ENCODE data around the gene DTNBP1. TPM values are rescaled to one million over a fixed set of nuclear protein-coding genes. Genes with fewer than 3 reads are reported as not detected.

DTNBP1 gene
- total and polyA plus RNA-seq, 2 donors (not counting 3 experiments of a cell fraction or from before 2014, with no cell fraction given): 24.3 to 28.9 TPM

GRCh38 chr6:15476631-15477380 lies 186.0 kb downstream of the DTNBP1 start:
- TF ChIP-seq, protein P1, sequence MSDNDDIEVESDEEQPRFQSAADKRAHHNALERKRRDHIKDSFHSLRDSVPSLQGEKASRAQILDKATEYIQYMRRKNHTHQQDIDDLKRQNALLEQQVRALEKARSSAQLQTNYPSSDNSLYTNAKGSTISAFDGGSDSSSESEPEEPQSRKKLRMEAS (IDR thresholded peaks at IDR 0.05; ENCODE audit: insufficient read depth, insufficient read length): no peak
- TF ChIP-seq GATA2 (IDR thresholded peaks at IDR 0.05; ENCODE audit: insufficient read depth, insufficient read length, low read depth, low read length) (no peak), FOS (IDR thresholded peaks at IDR 0.05; ENCODE audit: borderline replicate concordance, insufficient read depth, low read length) (no peak), MYC (IDR thresholded peaks at IDR 0.05; ENCODE audit: low read depth, low read length) (no peak), EZH2 (IDR thresholded peaks at IDR 0.05; ENCODE audit: borderline replicate concordance, low read depth, low read length, severe bottlenecking) (no peak)
- ChIA-PET CTCF (interaction anchor here (0.7 to 3.6 kb wide), 4 partner anchors 10 to 224 kb away, joined by 3 to 16 read pairs (median 4); no protein-coding TSS in a partner anchor), POLR2A (no interaction called here)
- FAIRE-seq: no peak
- no TSS peak for BruUV-seq (replicated peaks)
- Histone ChIP-seq H3K9ac (replicated peaks; ENCODE audit: extremely low read depth, insufficient read depth, low read length) (no peak overlapping the region), H3K4me1 (ENCODE audit: control insufficient read depth, extremely low read depth, insufficient read depth, low read length) (peaks cover 11% of the 10 kb centered on the region), H3K36me3 (ENCODE audit: control insufficient read depth in 2 of 2, extremely low read depth in 1 of 2, insufficient read depth in 2 of 2, low read length in 2 of 2) (no peaks in the 10 kb centered on the region), H3K27ac (ENCODE audit: insufficient read depth, low read depth, low read length) (no peak overlapping the region), H3K4me2 (ENCODE audit: insufficient read depth, low read length) (no peak overlapping the region), H4K20me1 (replicated peaks; ENCODE audit: control insufficient read depth, extremely low read depth, insufficient read depth, low read length) (no peaks in the 10 kb centered on the region), H3K9me1 (replicated peaks; ENCODE audit: control insufficient read depth, extremely low read depth, insufficient read depth, low read length) (no peaks in the 10 kb centered on the region), H3K27me3 (ENCODE audit: control insufficient read depth in 2 of 2, insufficient read depth in 2 of 2, low read length in 2 of 2) (no peaks in the 10 kb centered on the region), H2AFZ (ENCODE audit: low read depth, low read length) (no peak overlapping the region), H3K79me2 (ENCODE audit: control insufficient read depth, insufficient read depth, low read length) (no peaks in the 10 kb centered on the region), H3K9me3 (replicated peaks; ENCODE audit: control insufficient read depth, insufficient read depth, low read length) (no peaks in the 10 kb centered on the region), H3K4me3 (replicated peaks in 1 of 3; ENCODE audit: insufficient read depth in 1 of 3, low read depth in 1 of 3, low read length in 3 of 3) (no peak overlapping the region)
- dilution Hi-C loops (cut with MboI; ENCODE audit: extremely low pct_ligation_motif_present, low sequenced_read_pairs) (no loop called here), intact Hi-C loops (cut with micrococcal nuclease) (no loop called here)
- DNase-seq (ENCODE audit: low read depth, low spot score): no peak

- Histone ChIP-seq H3K9ac (replicated peaks; ENCODE audit: extremely low read depth, insufficient read depth, low read length) (no peak overlapping the region), H3K27ac (ENCODE audit: insufficient read depth, low read depth, low read length) (no peak overlapping the region), H3K9me1 (replicated peaks; ENCODE audit: control insufficient read depth, extremely low read depth, insufficient read depth, low read length) (no peaks in the 10 kb centered on the region), H3K4me3 (replicated peaks in 1 of 3; ENCODE audit: insufficient read depth in 1 of 3, low read depth in 1 of 3, low read length in 3 of 3) (no peak overlapping the region), H3K4me1 (ENCODE audit: control insufficient read depth, extremely low read depth, insufficient read depth, low read length) (peaks cover 11% of the 10 kb centered on the region), H3K79me2 (ENCODE audit: control insufficient read depth, insufficient read depth, low read length) (no peaks in the 10 kb centered on the region), H3K9me3 (replicated peaks; ENCODE audit: control insufficient read depth, insufficient read depth, low read length) (no peaks in the 10 kb centered on the region), H3K36me3 (ENCODE audit: control insufficient read depth in 2 of 2, extremely low read depth in 1 of 2, insufficient read depth in 2 of 2, low read length in 2 of 2) (no peaks in the 10 kb centered on the region), H3K4me2 (ENCODE audit: insufficient read depth, low read length) (no peak overlapping the region), H4K20me1 (replicated peaks; ENCODE audit: control insufficient read depth, extremely low read depth, insufficient read depth, low read length) (no peaks in the 10 kb centered on the region), H2AFZ (ENCODE audit: low read depth, low read length) (no peak overlapping the region), H3K27me3 (ENCODE audit: control insufficient read depth in 2 of 2, insufficient read depth in 2 of 2, low read length in 2 of 2) (no peaks in the 10 kb centered on the region)
- TF ChIP-seq EZH2 (IDR thresholded peaks at IDR 0.05; ENCODE audit: borderline replicate concordance, low read depth, low read length, severe bottlenecking) (no peak), POLR2A (IDR thresholded peaks at IDR 0.05; ENCODE audit: low read depth, low read length) (no peak), FOS (IDR thresholded peaks at IDR 0.05; ENCODE audit: borderline replicate concordance, insufficient read depth, low read length) (no peak), POLR2AphosphoS5 (IDR thresholded peaks at IDR 0.05; ENCODE audit: insufficient read depth, low read depth, low read length) (no peak), MYC (IDR thresholded peaks at IDR 0.05; ENCODE audit: low read depth, low read length) (no peak)
- TF ChIP-seq, protein P1 (IDR thresholded peaks at IDR 0.05; ENCODE audit: insufficient read depth, insufficient read length): no peak
- TF ChIP-seq, protein P2, sequence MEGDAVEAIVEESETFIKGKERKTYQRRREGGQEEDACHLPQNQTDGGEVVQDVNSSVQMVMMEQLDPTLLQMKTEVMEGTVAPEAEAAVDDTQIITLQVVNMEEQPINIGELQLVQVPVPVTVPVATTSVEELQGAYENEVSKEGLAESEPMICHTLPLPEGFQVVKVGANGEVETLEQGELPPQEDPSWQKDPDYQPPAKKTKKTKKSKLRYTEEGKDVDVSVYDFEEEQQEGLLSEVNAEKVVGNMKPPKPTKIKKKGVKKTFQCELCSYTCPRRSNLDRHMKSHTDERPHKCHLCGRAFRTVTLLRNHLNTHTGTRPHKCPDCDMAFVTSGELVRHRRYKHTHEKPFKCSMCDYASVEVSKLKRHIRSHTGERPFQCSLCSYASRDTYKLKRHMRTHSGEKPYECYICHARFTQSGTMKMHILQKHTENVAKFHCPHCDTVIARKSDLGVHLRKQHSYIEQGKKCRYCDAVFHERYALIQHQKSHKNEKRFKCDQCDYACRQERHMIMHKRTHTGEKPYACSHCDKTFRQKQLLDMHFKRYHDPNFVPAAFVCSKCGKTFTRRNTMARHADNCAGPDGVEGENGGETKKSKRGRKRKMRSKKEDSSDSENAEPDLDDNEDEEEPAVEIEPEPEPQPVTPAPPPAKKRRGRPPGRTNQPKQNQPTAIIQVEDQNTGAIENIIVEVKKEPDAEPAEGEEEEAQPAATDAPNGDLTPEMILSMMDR (IDR thresholded peaks at IDR 0.05; ENCODE audit: extremely low read depth in 1 of 2, insufficient read depth in 1 of 2, low read depth in 1 of 2, low read length in 2 of 2): no peak
- intact Hi-C loops (cut with micrococcal nuclease) (no loop called here), dilution Hi-C loops (cut with MboI; ENCODE audit: extremely low pct_ligation_motif_present, low sequenced_read_pairs) (no loop called here)
- DNase-seq (ENCODE audit: low read depth, low spot score) (no peak), FAIRE-seq (no peak)
- ChIA-PET CTCF (interaction anchor here (1.2 to 3.6 kb wide), 3 partner anchors 9 to 15 kb away, joined by 3 to 16 read pairs (median 4); no protein-coding TSS in a partner anchor), POLR2A (no interaction called here)
- BruUV-seq (replicated peaks): no TSS peak
Observed at GRCh38 chr6:15475872-15476271, 187.0 kb downstream of the DTNBP1 start.
